Duodenal mucosa (tissue), 2 donors: ENCODE measurements around the gene STK32C.

Source experiments
- H3K27ac ChIP-seq: one replicate; pipeline ENCODE4 v1.7.0; 2013; ENCODE audit warnings: low read depth, low read length
- H3K27me3 ChIP-seq, 2 donors: one replicate each; pipeline ENCODE4 v1.7.0; 2013; ENCODE audit warnings: low read length in 2 of 2, control low read depth in 1 of 2; ENCODE audit not compliant: insufficient read depth in 2 of 2, control insufficient read depth in 1 of 2
- H3K36me3 ChIP-seq, 2 donors: one replicate each; pipeline ENCODE4 v1.7.0; 2013; ENCODE audit warnings: low read length in 2 of 2, control low read depth in 1 of 2; ENCODE audit not compliant: insufficient read depth in 2 of 2, control insufficient read depth in 1 of 2
- H3K4me1 ChIP-seq, 2 donors: one replicate each; pipeline ENCODE4 v1.7.0; 2013; ENCODE audit warnings: low read length in 2 of 2, control low read depth in 1 of 2; ENCODE audit not compliant: insufficient read depth in 2 of 2, control insufficient read depth in 1 of 2
- H3K4me3 ChIP-seq, 2 donors: one replicate each; pipeline ENCODE4 v1.7.0; 2013; ENCODE audit warnings: low read length in 2 of 2, low read depth in 1 of 2
- H3K9ac ChIP-seq, 2 donors: one replicate each; pipeline ENCODE4 v1.7.0; 2013; ENCODE audit warnings: low read length in 2 of 2, low read depth in 1 of 2
- H3K9me3 ChIP-seq, 2 donors: one replicate each; pipeline ENCODE4 v1.7.0; 2013; ENCODE audit warnings: low read length in 2 of 2, control low read depth in 1 of 2; ENCODE audit not compliant: control insufficient read depth in 1 of 2

STK32C gene

DNA sequence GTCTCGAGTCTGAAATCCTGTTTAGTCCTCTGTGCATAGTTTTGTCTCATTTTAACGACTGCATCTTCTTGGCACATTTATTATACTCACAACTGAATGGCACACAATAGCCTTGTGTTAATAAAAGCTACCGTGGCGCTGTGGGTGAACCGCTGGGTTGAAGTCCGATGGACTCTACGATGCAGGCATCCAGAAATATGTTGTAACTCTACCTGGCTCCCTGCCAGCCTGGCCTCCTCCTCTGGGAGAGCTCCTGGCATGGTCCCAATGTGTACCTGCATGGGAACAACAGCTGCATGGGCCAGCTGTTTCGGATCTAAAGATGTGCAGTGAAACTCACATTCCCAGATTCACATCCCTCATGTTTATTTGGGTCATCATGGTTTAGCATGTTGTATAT lies 124.7 kb downstream of the STK32C start:
- Histone ChIP-seq H3K9me3 (no peaks in the 10 kb centered on the region), H3K27me3 (peaks cover 28 to 30% of the 10 kb centered on the region in 2 donors), H3K4me1 (no peaks in the 10 kb centered on the region), H3K9ac (no peak overlapping the region), H3K36me3 (no peaks in the 10 kb centered on the region), H3K27ac (no peak overlapping the region), H3K4me3 (no peak overlapping the region)

DNA sequence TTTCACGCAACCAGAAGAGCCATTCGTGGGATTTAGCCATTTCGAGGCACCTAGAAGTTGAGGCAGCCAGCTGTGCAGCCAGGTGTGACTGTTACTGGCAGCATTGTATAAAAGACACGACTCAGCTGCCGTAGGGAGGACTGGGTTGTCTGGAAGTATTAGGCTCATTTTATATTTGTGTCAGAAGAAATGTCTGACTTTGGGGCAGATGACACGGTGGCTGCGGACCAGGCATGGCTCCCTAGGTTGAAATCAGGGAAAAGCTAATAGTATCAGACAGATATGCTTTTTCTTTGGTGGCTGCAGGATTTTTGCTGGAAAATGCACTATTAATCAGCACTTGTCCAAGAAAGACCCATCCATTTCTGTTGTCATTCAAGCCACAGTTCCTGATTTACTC lies 125.2 kb downstream of the STK32C start:
- Histone ChIP-seq H3K27me3 (peaks cover 25 to 28% of the 10 kb centered on the region in 2 donors), H3K4me1 (no peaks in the 10 kb centered on the region), H3K36me3 (no peaks in the 10 kb centered on the region), H3K27ac (no peak overlapping the region), H3K9me3 (no peaks in the 10 kb centered on the region), H3K9ac (no peak overlapping the region), H3K4me3 (no peak overlapping the region)

DNA sequence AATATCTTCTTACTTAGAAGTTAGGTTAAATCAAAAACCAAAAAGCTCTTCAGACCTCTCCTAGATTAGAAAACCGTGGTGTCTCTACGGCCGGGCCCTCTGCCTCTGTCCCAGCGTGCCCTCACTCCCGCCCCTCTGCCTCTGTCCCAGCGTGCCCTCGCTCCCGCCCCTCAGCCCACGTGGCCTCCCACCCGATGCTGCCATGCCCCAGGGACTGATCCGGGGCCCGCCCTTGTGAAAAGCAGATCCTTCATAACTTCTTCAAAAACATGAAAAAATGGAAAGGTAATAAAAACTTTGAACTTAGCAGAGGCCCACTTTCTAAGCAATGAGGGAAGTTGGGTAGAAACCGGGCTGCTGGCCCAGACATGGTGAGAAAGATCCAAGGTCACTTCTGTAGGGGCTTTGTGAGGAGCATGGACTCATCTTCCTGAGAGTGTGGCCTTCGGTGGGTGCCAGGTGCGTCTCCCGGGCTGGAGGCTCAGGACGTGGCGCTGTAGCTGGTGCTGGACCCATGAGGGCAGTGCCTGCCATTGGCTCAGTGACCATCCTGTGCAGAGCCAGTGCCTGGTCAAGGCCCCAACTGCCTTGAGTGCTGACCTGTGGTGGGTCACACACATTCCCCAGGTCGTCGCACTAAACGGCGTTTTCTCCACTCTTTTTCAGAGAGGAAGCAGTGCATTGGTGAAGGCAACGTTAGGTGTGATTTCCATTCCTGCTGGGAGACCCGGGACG lies 125.9 kb downstream of the STK32C start:
- H3K4me1 ChIP-seq, result no peaks in the 10 kb centered on the region
- H3K36me3 ChIP-seq, result no peaks in the 10 kb centered on the region
- H3K9ac ChIP-seq, result no peak overlapping the region
- peaks cover 24 to 30% of the 10 kb centered on the region in 2 donors for H3K27me3 ChIP-seq
- H3K4me3 ChIP-seq, result no peak overlapping the region
- H3K27ac ChIP-seq, result no peak overlapping the region
- H3K9me3 ChIP-seq, result no peaks in the 10 kb centered on the region

DNA sequence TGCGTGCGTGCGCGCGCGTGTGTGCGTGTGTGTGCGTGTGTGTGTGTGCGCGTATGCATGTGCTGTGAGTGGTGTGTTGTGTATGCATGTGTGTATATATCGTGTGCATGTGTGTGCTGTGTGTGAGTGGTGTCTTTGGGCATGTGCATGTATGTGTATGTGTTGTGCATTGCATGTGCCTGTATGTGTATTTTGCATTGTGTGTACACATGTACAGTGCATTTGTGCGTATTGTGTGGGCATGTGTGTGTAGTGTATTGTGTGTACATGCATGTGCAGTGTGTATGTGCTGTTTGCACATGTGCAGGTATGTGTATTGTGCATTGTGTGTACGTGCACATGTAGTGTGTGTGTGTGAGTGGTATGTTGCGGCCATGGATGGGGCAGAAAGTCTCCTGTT lies 127.0 kb downstream of the STK32C start:
- Histone ChIP-seq H3K27ac (no peak overlapping the region), H3K9me3 (no peaks in the 10 kb centered on the region), H3K27me3 (peaks cover 32 to 41% of the 10 kb centered on the region in 2 donors), H3K36me3 (no peaks in the 10 kb centered on the region), H3K9ac (no peak overlapping the region), H3K4me1 (no peaks in the 10 kb centered on the region), H3K4me3 (no peak overlapping the region)

GRCh38 chr10:132179551-132180392 lies 128.0 kb downstream of the STK32C start:
- H3K9ac ChIP-seq, result no peak overlapping the region
- H3K36me3 ChIP-seq, result no peaks in the 10 kb centered on the region
- no peak overlapping the region for H3K27ac ChIP-seq
- H3K27me3 ChIP-seq, result peaks cover 27 to 38% of the 10 kb centered on the region in 2 donors
- no peak overlapping the region for H3K4me3 ChIP-seq
- no peaks in the 10 kb centered on the region for H3K4me1 ChIP-seq
- no peaks in the 10 kb centered on the region for H3K9me3 ChIP-seq

GRCh38 chr10:132178672-132179545 lies 128.8 kb downstream of the STK32C start:
- Histone ChIP-seq H3K9me3 (no peaks in the 10 kb centered on the region), H3K27me3 (peaks cover 22 to 38% of the 10 kb centered on the region in 2 donors), H3K4me3 (no peak overlapping the region), H3K9ac (no peak overlapping the region), H3K36me3 (no peaks in the 10 kb centered on the region), H3K27ac (no peak overlapping the region), H3K4me1 (no peaks in the 10 kb centered on the region)

DNA sequence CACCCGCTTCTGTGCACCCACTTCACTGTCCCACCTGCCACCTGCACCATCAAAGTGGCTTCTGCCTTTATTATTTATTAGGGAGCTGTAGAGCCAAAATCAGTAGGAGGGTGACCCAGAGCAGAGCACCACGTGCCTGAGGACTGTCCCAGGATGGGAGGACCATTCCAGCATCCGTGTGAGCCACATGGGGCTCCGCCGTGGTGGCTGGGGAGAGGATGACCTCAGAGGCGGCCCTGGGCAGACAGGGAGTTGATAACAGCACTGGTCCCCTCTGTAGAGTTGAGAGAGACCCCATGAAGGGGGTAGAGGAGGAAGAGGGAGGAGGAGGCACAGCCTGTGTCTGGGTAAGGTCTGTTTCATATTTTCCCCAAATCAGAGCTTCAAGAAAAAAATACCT lies 129.7 kb downstream of the STK32C start:
- Histone ChIP-seq H3K4me1 (no peaks in the 10 kb centered on the region), H3K27me3 (peaks cover 17 to 32% of the 10 kb centered on the region in 2 donors)

GRCh38 chr10:132176623-132177500 lies 130.9 kb downstream of the STK32C start:
- Histone ChIP-seq H3K27ac (no peak overlapping the region), H3K9ac (no peak overlapping the region), H3K4me3 (no peak overlapping the region), H3K9me3 (no peaks in the 10 kb centered on the region), H3K27me3 (peaks cover 12 to 34% of the 10 kb centered on the region in 2 donors), H3K4me1 (no peaks in the 10 kb centered on the region), H3K36me3 (no peaks in the 10 kb centered on the region)

More for the DNA sequence above, 129.7 kb downstream of the STK32C start:
- no peaks in the 10 kb centered on the region for H3K36me3 ChIP-seq
- no peak overlapping the region for H3K27ac ChIP-seq
- H3K9ac ChIP-seq, result no peak overlapping the region
- H3K4me3 ChIP-seq, result no peak overlapping the region
- no peaks in the 10 kb centered on the region for H3K9me3 ChIP-seq

- Histone ChIP-seq H3K4me1 (no peaks in the 10 kb centered on the region), H3K27me3 (peaks cover 10 to 33% of the 10 kb centered on the region in 2 donors), H3K27ac (no peak overlapping the region), H3K4me3 (no peak overlapping the region), H3K36me3 (no peaks in the 10 kb centered on the region), H3K9me3 (no peaks in the 10 kb centered on the region), H3K9ac (no peak overlapping the region)
Measured at GRCh38 chr10:132175907-132176581, 131.7 kb downstream of the STK32C start.
